ENCODE results near the gene CYP1A1. TPM values are rescaled to one million over a fixed set of nuclear protein-coding genes. Genes with fewer than 3 reads are reported as not detected.

The CYP1A1 gene
- polyA plus RNA-seq, 4 donors = not detected

- DNase-seq (ENCODE audit: low read depth in 4 of 4, low spot score in 3 of 4) = no peak
Observed at GRCh38 chr15:74696808-74697207, 28.5 kb downstream of the CYP1A1 start.

GRCh38 chr15:74696398-74696729 is 29.0 kb downstream of the CYP1A1 start:
- no peak for DNase-seq (ENCODE audit: low read depth in 4 of 4, low spot score in 3 of 4)

- DNase-seq (ENCODE audit: low read depth in 4 of 4, low spot score in 3 of 4) = peak; percentile 70 to 90 (median 82)
Observed at GRCh38 chr15:74695597-74696397, 29.5 kb downstream of the CYP1A1 start, which contains the start of gene EDC3. Gene EDC3, minus strand, starts transcription at chr15:74696024. Its CDS starts 20,900 bp downstream, at chr15:74675124.

GRCh38 chr15:74692327-74692726 is 33.0 kb downstream of the CYP1A1 start:
- DNase-seq (ENCODE audit: low read depth in 4 of 4, low spot score in 3 of 4) = no peak

- DNase-seq (ENCODE audit: low read depth in 4 of 4, low spot score in 3 of 4) = no peak
Observed at GRCh38 chr15:74683758-74684157, 41.6 kb downstream of the CYP1A1 start.

GRCh38 chr15:74682954-74683353 is 42.4 kb downstream of the CYP1A1 start:
- no peak for DNase-seq (ENCODE audit: low read depth in 4 of 4, low spot score in 3 of 4)

- no peak for DNase-seq (ENCODE audit: low read depth in 4 of 4, low spot score in 3 of 4)
Observed at GRCh38 chr15:74680456-74680855, 44.9 kb downstream of the CYP1A1 start.

GRCh38 chr15:74676801-74677200 is 48.5 kb downstream of the CYP1A1 start:
- no peak for DNase-seq (ENCODE audit: low read depth in 4 of 4, low spot score in 3 of 4)

GRCh38 chr15:74674161-74674560 is 51.2 kb downstream of the CYP1A1 start:
- DNase-seq (ENCODE audit: low read depth in 4 of 4, low spot score in 3 of 4) = no peak

GRCh38 chr15:74669627-74670026 is 55.7 kb downstream of the CYP1A1 start:
- no peak for DNase-seq (ENCODE audit: low read depth in 4 of 4, low spot score in 3 of 4)

Other genes starting within 250 kb of the CYP1A1 start
- gene ARID3B, start 184.3 kb downstream of the CYP1A1 start, polyA plus RNA-seq (ENCODE audit: insufficient read length in 4 of 4) = 10 to 100 TPM in 3 of 4 donors, 1 to 10 TPM in 1; 5.2 to 17.1 (median 14.9) TPM
- gene CLK3, start 109.7 kb downstream of the CYP1A1 start, polyA plus RNA-seq (ENCODE audit: insufficient read length in 4 of 4) = 10 to 100 TPM; 61.0 to 84.1 (median 70.9) TPM
- 10 to 100 TPM; 35.8 to 42.9 (median 39.8) TPM for gene EDC3, start 29.5 kb downstream of the CYP1A1 start, polyA plus RNA-seq (ENCODE audit: insufficient read length in 4 of 4)
- under 1 TPM; 0.06 to 0.20 (median 0.13) TPM for gene CYP1A2, start 23.3 kb upstream of the CYP1A1 start, polyA plus RNA-seq (ENCODE audit: insufficient read length in 4 of 4)
- gene CSK, start 56.6 kb upstream of the CYP1A1 start, polyA plus RNA-seq (ENCODE audit: insufficient read length in 4 of 4) = 10 to 100 TPM; 34.6 to 52.8 (median 43.5) TPM
- not detected for gene LMAN1L, start 87.3 kb upstream of the CYP1A1 start, polyA plus RNA-seq (ENCODE audit: insufficient read length in 4 of 4)
- gene CPLX3, start 101.1 kb upstream of the CYP1A1 start, polyA plus RNA-seq (ENCODE audit: insufficient read length in 4 of 4) = not detected
- 10 to 100 TPM; 29.3 to 35.1 (median 30.0) TPM for gene ULK3, start 117.6 kb upstream of the CYP1A1 start, polyA plus RNA-seq (ENCODE audit: insufficient read length in 4 of 4)
- gene SCAMP2, start 147.8 kb upstream of the CYP1A1 start, polyA plus RNA-seq (ENCODE audit: insufficient read length in 4 of 4) = 10 to 100 TPM; 65.3 to 74.9 (median 71.9) TPM
- gene MPI, start 164.5 kb upstream of the CYP1A1 start, polyA plus RNA-seq (ENCODE audit: insufficient read length in 4 of 4) = 10 to 100 TPM; 49.1 to 67.4 (median 59.8) TPM
- 10 to 100 TPM; 49.9 to 57.9 (median 53.2) TPM for gene FAM219B, start 181.3 kb upstream of the CYP1A1 start, polyA plus RNA-seq (ENCODE audit: insufficient read length in 4 of 4)
- 100 to 1,000 TPM in 3 of 4 donors, 10 to 100 TPM in 1; 100.0 to 217 (median 204) TPM for gene COX5A, start 212.5 kb upstream of the CYP1A1 start, polyA plus RNA-seq (ENCODE audit: insufficient read length in 4 of 4)
- 1 to 10 TPM; 2.3 to 3.8 (median 2.9) TPM for gene RPP25, start 231.2 kb upstream of the CYP1A1 start, polyA plus RNA-seq (ENCODE audit: insufficient read length in 4 of 4)

Measured in left renal pelvis (tissue), 4 donors.